Activated naive CD4-positive, alpha-beta T cell treated with anti-CD3 and anti-CD28 coated beads for 36 hours (primary cell): ENCODE results near the gene KIF26A. TPM values are rescaled to one million over a fixed set of nuclear protein-coding genes. Genes with fewer than 3 reads are reported as not detected.
A peak's percentile ranks its signal among the peaks of the same experiment; 100 is the strongest.
"Not testable (repeated sequence)": the region's sequence is repeated elsewhere in the genome, so short reads cannot be mapped to it uniquely, and the experiment has no call there.

Source experiments
- CTCF ChIA-PET: fragments of 350-600 bp; sonication (Branson Sonifier 250); formaldehyde crosslinking; loops from one replicate; lab custom pipeline; 2021; ENCODE audit warnings: antibody characterized with exemption; lab: Charles Lee
- DNase-seq: peaks from one replicate; pipeline ENCODE4 v3.0.0-alpha.2; 2020
- H3K27ac Mint-ChIP-seq: one replicate; pipeline ENCODE4 v1.8.0; 2021; ENCODE audit warnings: mild to moderate bottlenecking, mixed read lengths
- H3K27me3 Mint-ChIP-seq: one replicate; pipeline ENCODE4 v1.8.0; 2021; ENCODE audit warnings: low read depth, mixed read lengths
- H3K36me3 Mint-ChIP-seq: one replicate; pipeline ENCODE4 v1.8.0; 2021; ENCODE audit warnings: low read depth, mixed read lengths
- H3K4me1 Mint-ChIP-seq: one replicate; pipeline ENCODE4 v1.8.0; 2021; ENCODE audit warnings: low read depth, mixed read lengths
- H3K4me3 Mint-ChIP-seq: one replicate; pipeline ENCODE4 v1.8.0; 2021; ENCODE audit warnings: mild to moderate bottlenecking, moderate library complexity, mixed read lengths
- H3K9me3 Mint-ChIP-seq: one replicate; pipeline ENCODE4 v1.8.0; 2021; ENCODE audit warnings: mixed read lengths
- intact Hi-C: fragments of 100-400 bp; cut with micrococcal nuclease; formaldehyde crosslinking; loops from one replicate; pipeline ENCODE4 v1.15.1; 2023
- total RNA-seq, 2 experiments: library from RNA; stranded (reverse); gene quantifications; one replicate each; pipeline ENCODE4 v1.2.3, GENCODE V29; 2021

KIF26A gene
- total RNA-seq, 2 experiments from 2014 or later: 0.07 TPM

DNA sequence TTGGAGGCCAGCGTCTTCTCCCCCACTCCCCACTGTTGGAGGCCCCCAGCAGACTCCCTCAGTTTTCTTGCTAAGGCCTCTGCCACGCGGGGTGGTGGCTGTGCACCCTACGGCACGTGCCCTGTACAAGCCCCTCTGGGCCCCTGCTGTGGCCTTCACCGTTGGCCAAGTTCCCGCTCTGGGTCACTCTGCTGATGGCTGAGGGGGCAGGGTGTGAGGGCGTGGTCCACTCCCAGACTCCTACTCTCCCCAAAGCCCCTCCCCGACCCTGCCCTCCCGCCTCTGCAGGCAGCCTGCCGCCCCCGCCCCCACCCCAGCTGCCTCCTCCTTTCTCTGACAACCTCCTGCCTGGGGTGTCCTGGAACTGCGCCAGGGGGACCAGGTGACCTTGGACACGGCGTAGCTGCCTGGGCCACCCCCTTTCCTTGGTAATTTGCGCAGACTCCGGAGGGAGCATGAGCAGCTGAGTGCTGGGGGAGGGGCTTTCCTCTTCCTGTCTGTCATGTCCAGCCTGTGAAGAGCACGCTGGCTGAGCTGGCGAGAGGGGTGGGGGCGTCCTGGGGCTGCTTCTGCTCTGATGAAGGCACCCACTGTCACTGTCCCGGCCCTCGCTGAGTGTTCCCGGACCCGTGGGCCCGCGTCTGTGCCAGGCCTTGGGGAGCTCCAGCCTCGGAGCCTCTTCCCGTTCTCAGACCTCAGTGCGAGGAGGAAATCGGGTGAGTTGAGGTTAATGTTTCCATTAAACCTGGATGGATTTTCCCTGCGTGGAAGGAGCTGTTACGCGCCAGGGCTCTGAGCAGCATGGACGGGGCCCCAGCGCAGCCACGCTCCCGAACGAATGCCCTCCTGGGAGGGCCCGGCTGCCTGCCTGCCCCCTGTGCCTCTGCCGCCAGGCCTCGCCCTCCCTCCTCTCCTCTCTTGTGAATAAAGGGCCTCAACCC lies 85.0 kb downstream of the KIF26A start:
- H3K36me3 Mint-ChIP-seq: no peaks in the 10 kb centered on the region
- H3K4me1 Mint-ChIP-seq: peaks cover 26% of the 10 kb centered on the region
- no peak overlapping the region for H3K4me3 Mint-ChIP-seq
- H3K27ac Mint-ChIP-seq: no peak overlapping the region
- no peak for DNase-seq
- H3K9me3 Mint-ChIP-seq: no peaks in the 10 kb centered on the region
- CTCF ChIA-PET: interaction anchor here (0.7 to 1.2 kb wide), 2 partner anchors 28 to 146 kb away, joined by 3 to 4 read pairs; no protein-coding TSS in a partner anchor
- peaks cover 9% of the 10 kb centered on the region for H3K27me3 Mint-ChIP-seq
- intact Hi-C loops: loop anchor here (5.0 kb wide), 1 partner anchor 86 kb away; the partner anchor contains the start of gene KIF26A

DNA sequence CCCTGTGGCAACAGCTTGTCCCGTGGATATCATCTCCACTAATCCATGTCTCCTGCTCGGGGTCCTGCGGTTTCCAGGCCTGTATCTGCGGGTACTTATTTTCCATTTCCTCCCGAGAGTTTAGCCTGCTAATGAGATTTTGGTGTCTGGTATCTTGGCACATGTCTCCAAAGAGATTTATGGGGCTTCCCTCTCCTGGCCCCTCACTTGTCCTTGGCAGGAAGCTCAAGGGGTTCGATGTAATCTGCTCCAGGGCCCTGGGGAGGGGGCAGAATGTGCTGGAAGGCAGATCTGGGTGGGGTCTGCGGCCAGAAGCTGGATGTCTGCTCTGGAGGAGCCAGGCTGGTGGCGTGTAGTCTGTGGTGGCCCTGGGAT lies 85.7 kb downstream of the KIF26A start:
- Mint-ChIP-seq H3K27ac (no peak overlapping the region), H3K27me3 (peaks cover 9% of the 10 kb centered on the region), H3K36me3 (no peaks in the 10 kb centered on the region), H3K9me3 (no peaks in the 10 kb centered on the region), H3K4me3 (no peak overlapping the region), H3K4me1 (peaks cover 26% of the 10 kb centered on the region)
- CTCF ChIA-PET: interaction anchor here (0.7 to 1.2 kb wide), 2 partner anchors 27 to 146 kb away, joined by 3 to 4 read pairs; no protein-coding TSS in a partner anchor
- no peak for DNase-seq
- intact Hi-C loops: loop anchor here (5.0 kb wide), 1 partner anchor 87 kb away; the partner anchor contains the start of gene KIF26A

DNA sequence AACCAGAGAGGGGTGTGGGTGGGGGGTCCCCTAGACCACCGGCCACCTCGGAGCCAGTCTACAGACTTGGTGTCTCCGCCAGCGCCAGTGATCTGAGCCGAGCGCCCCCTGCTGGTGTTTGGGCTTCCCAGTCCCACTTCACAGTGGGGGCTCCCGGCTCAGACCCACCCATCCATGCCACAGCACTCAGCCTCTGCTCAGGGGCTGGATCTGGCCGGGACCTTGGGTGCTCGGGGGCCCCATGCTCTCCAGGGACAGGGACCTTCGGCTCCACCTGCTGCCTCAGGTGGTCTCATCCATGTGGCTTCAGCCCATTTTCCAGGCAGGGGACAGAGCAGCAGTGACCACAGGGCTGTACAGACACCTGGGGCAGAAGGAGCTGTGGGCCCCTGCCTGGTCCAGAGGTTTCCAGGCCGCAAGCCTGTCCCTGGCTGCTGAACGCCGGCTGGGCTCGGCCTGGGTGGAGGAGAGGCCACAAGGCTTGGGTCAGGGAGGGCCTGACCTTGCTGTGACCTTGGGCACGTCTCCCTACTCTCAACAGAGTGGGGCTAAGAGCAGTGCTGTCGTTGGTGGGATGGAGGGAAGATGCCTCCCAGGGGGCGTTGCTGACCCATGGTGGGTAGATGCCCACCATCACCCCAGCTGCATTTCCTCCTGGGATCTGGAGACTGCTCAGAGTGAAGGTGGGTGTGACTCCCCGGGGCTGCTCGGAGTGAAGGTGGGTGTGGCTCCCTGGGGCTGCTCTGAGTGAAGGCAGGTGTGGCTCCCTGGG lies 86.3 kb downstream of the KIF26A start:
- peak; percentile 54 for DNase-seq
- H3K9me3 Mint-ChIP-seq: no peaks in the 10 kb centered on the region
- no peak overlapping the region for H3K27ac Mint-ChIP-seq
- intact Hi-C loops: loop anchor here (5.0 kb wide), 1 partner anchor 87 kb away; the partner anchor contains the start of gene KIF26A
- peaks cover 26% of the 10 kb centered on the region for H3K4me1 Mint-ChIP-seq
- H3K36me3 Mint-ChIP-seq: no peaks in the 10 kb centered on the region
- peaks cover 7% of the 10 kb centered on the region for H3K27me3 Mint-ChIP-seq
- H3K4me3 Mint-ChIP-seq: no peak overlapping the region
- CTCF ChIA-PET: interaction anchor here (0.7 to 1.2 kb wide), 2 partner anchors 26 to 147 kb away, joined by 3 to 4 read pairs; no protein-coding TSS in a partner anchor

DNA sequence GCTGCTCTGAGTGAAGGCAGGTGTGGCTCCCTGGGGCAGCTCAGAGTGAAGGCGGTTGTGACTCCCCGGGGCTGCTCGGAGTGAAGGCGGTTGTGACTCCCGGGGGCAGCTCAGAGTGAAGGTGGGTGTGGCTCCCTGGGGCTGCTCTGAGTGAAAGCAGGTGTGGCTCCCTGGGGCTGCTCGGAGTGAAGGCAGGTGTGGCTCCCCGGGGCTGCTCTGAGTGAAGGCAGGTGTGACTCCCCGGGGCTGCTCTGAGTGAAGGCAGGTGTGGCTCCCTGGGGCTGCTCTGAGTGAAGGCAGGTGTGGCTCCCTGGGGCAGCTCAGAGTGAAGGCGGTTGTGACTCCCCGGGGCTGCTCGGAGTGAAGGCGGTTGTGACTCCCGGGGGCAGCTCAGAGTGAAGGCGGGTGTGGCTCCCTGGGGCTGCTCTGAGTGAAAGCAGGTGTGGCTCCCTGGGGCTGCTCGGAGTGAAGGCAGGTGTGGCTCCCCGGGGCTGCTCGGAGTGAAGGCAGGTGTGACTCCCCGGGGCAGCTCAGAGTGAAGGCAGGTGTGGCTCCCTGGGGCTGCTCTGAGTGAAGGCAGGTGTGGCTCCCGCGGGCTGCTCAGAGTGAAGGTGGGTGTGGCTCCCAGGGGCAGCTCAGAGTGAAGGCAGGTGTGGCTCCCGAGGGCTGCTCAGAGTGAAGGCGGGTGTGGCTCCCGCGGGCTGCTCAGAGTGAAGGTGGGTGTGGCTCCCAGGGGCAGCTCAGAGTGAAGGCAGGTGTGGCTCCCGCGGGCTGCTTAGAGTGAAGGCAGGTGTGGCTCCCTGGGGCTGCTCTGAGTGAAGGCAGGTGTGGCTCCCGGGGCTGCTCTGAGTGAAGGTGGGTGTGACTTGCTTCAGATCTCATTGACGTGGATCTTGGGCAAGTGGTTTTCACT lies 87.1 kb downstream of the KIF26A start:
- H3K27me3 Mint-ChIP-seq, intact Hi-C loops, H3K9me3 Mint-ChIP-seq, DNase-seq, CTCF ChIA-PET, H3K27ac Mint-ChIP-seq, H3K4me3 Mint-ChIP-seq, H3K36me3 Mint-ChIP-seq: not testable (repeated sequence)
- peaks cover 26% of the 10 kb centered on the region for H3K4me1 Mint-ChIP-seq

DNA sequence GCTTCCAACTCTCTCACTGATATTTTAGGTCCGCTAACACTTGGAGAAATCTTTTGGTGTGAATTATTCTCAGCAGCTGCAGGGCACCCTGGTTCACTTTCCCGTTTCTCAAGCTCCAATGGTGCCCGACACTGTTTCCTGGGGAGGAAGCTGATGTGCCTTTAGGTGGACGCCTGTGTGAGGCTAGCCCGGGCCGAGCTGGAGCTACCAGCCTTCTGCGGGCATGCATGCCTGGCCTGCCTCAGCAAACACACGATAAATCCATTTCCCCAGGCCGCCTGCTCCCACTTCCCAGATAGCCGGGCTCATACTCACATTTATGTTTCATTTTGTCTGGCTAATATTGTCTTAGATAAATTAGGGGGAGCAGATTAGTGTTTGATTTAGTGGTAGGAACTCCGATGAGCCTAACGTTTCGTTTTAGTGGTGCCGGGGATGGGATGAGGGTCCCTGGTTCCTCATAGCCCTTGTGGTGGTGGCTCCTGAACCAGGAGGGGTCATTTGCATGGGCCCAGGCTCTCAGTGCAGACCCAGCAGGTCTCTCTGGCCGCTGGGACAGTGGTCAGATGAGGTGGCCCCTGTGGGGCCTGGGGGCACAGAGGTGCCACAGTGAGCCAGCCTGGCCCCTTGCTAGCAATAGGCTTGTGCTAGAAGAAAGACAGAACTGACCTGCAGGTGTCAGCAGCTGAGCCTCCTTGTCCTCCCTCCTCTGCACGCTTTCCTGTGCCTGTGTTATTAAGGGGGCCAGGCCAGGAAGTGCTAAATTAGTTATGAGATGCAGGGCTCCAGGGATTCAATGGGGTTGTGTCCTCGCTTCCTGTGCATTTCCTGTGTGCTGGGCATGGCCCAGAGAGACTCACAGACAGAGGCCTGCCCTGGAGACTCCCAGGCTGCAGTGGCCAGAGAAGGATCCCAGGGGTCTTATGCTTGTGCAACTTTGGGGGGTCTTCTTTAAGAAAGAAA lies 88.3 kb downstream of the KIF26A start:
- Mint-ChIP-seq H3K36me3 (no peaks in the 10 kb centered on the region), H3K4me1 (peaks cover 26% of the 10 kb centered on the region), H3K27me3 (peaks cover 7% of the 10 kb centered on the region), H3K4me3 (no peak overlapping the region), H3K27ac (no peak overlapping the region), H3K9me3 (no peaks in the 10 kb centered on the region)
- intact Hi-C loops: no loop called here
- CTCF ChIA-PET: no interaction called here
- DNase-seq: no peak

DNA sequence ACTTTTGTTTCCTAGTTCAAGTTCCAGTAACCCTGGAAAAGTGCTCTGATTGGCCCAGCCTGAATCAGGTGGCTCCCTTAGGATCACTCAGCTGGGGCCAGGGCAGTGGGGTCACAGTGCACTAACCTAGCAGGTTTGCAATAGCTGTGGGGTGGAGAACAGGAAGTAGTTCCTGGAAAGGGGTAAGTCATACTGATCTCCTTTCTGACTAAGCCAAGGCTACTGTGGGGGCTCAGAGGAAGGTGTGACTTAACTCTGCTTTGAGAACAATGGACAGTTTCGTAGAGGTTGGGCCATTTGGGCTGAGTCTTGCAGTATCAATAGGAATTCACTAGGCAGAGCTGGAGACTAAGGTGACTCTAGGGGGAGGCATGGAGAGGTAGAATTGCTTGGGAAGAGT lies 89.4 kb downstream of the KIF26A start:
- Mint-ChIP-seq H3K9me3 (no peaks in the 10 kb centered on the region), H3K4me1 (peaks cover 26% of the 10 kb centered on the region), H3K4me3 (no peak overlapping the region), H3K36me3 (no peaks in the 10 kb centered on the region), H3K27me3 (peaks cover 7% of the 10 kb centered on the region), H3K27ac (no peak overlapping the region)
- CTCF ChIA-PET: no interaction called here
- peak; percentile 56 for DNase-seq
- intact Hi-C loops: no loop called here

DNA sequence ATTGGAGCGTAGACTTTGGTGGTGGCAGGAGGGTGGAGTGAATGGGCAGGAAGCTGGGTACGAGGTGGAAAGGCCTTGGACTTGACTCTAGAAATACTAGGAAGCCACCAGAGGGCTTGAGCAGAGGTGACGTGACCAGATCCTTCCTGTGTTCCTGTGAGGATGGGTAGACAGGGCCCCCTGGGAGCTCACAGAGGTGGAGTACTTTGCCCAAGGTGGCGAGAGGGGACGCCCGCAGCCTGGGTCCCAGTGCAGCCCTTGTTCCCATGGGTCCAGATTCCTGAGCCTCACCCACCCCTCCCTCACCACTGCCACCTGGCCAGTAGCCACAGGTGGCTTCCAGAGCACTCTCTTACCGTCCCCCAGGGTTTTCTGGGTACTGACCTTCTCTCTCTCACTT lies 89.8 kb downstream of the KIF26A start:
- DNase-seq: no peak
- H3K27me3 Mint-ChIP-seq: peaks cover 7% of the 10 kb centered on the region
- CTCF ChIA-PET: no interaction called here
- H3K27ac Mint-ChIP-seq: no peak overlapping the region
- H3K36me3 Mint-ChIP-seq: no peaks in the 10 kb centered on the region
- intact Hi-C loops: no loop called here
- H3K4me1 Mint-ChIP-seq: peaks cover 26% of the 10 kb centered on the region
- H3K9me3 Mint-ChIP-seq: peaks cover under 1% of the 10 kb centered on the region
- H3K4me3 Mint-ChIP-seq: no peak overlapping the region

DNA sequence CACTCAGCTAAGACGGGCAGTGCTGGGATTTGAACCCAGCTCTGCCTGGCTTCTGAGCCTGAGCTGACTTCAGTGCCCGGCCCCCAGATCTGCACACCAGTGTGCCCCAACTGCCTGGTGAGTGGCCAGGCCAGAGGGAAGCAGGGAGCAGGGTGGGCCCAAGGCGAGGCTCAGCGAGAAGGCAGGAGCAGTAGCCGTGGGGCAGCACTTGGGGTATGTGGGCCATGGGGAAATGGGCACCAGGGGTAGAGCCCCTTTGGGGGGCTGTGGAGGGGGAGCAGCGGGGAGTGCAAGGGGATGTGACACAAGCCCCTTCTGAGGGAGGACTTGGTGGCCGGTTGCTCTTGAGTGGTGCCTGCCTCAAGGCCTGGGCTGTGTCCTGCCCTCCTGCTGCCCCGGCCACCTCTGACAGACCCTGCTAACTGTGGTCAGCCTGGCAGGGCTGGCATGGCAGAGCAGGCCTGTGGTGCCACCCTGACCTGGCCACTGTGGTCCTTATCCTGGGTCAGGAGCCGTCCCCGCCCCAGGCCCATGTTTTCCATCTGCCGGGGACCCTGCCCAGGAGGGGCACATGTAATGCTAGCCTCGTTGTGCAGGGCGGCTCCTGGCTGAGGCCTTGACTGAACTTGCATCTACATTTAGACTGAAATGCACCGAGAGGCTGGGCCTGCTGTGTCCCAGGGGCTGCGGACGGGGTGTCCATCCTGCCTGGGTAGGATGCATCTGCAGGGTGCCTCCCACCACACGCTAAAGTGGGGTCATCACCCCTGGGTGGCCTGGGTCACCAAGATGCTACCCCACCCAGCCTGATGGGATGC lies 90.5 kb downstream of the KIF26A start:
- Mint-ChIP-seq H3K4me1 (peaks cover 24% of the 10 kb centered on the region), H3K27me3 (peaks cover 6% of the 10 kb centered on the region), H3K36me3 (no peaks in the 10 kb centered on the region), H3K9me3 (peaks cover 7% of the 10 kb centered on the region), H3K27ac (no peak overlapping the region), H3K4me3 (no peak overlapping the region)
- CTCF ChIA-PET: no interaction called here
- intact Hi-C loops: no loop called here
- no peak for DNase-seq

DNA sequence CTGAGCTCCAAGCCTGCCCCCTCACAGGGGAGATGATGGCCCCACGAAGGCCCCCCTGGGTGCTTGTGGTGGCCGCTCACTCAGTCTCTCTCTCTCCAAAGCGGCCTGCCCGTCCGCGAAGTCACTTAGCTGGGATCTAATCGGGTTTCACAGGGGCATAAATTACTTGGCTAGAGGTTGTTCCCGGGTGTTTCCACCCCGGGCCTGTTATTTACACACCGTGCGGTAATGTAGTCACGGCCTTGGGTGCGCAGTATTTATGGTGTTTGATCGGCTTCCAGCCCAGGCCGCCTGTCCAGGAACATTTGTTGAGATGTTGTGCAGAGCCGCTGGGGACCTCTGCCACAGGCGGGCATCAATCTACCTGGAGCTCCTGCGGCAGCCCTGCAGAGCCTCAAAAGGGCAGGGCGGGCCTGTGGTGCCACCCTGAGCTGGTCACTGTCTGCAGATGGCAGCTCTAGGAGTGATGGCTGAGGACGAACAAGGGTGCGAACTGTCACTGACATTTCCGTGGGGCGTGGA lies 91.2 kb downstream of the KIF26A start:
- H3K9me3 Mint-ChIP-seq: peaks cover 13% of the 10 kb centered on the region
- peaks cover 19% of the 10 kb centered on the region for H3K4me1 Mint-ChIP-seq
- DNase-seq: no peak
- intact Hi-C loops: no loop called here
- CTCF ChIA-PET: no interaction called here
- no peak overlapping the region for H3K27ac Mint-ChIP-seq
- H3K36me3 Mint-ChIP-seq: no peaks in the 10 kb centered on the region
- H3K27me3 Mint-ChIP-seq: peaks cover under 1% of the 10 kb centered on the region
- no peak overlapping the region for H3K4me3 Mint-ChIP-seq

DNA sequence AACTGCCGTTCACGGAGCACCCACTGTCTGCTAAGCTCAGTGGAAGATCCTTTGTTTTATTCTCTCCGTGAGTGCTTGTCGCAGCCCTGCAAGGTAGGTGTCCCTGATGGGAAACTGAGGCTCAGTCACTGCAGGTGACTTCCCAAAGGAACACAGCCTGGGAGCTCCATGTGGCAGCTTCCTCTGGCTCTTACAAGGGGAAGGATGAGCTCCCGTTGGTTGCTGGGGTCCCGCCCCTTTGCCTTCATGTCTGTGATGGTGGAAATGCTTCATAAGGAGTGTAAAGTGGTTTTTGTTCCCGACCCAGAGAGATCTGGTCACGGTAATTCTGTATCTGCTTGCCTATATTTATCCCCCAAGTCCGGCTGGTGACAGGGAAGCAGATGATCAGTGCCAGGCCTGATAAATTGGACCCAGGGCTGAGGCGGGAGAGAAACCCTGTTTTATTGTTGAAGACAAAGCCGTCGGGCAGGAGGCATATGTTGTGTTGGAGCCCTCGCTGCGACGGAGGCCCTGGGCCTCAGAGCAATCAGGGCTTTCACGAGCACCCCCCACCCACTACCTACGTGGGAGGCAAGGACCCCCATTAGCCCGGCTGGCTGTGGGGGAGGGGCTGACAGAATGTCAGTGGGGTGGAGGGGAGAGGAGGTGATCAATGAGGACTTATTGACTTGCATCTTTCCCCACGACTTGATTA lies 91.9 kb downstream of the KIF26A start:
- no peaks in the 10 kb centered on the region for H3K27me3 Mint-ChIP-seq

More for the DNA sequence above, 91.9 kb downstream of the KIF26A start:
- Mint-ChIP-seq H3K36me3 (no peaks in the 10 kb centered on the region), H3K27ac (no peak overlapping the region), H3K4me3 (no peak overlapping the region), H3K9me3 (peaks cover 13% of the 10 kb centered on the region), H3K4me1 (peaks cover 15% of the 10 kb centered on the region)
- CTCF ChIA-PET: no interaction called here
- no peak for DNase-seq
- intact Hi-C loops: no loop called here
